Fibroblast of lung (primary cell): ENCODE results near the gene HHIPL1. TPM values are rescaled to one million over a fixed set of nuclear protein-coding genes. Genes with fewer than 3 reads are reported as not detected.

Experiments used
- DNase-seq, 2 donors: peaks; one replicate each; pipeline versions ENCODE4 v3.0.0 to v3.0.0-alpha.2; 2010; ENCODE audit warnings: low read depth in 2 of 2
- H2AFZ ChIP-seq: 2 replicates; pipeline ENCODE4 v1.5.1; 2012; ENCODE audit warnings: low read length, control low read depth, inconsistent platforms
- H3K27ac ChIP-seq: 2 replicates; pipeline ENCODE4 v1.5.1; 2011; ENCODE audit warnings: low read length, control low read depth; ENCODE audit not compliant: insufficient read depth
- H3K27me3 ChIP-seq: 2 replicates; pipeline ENCODE4 v1.5.1; 2011; ENCODE audit warnings: mild to moderate bottlenecking, low read length; ENCODE audit not compliant: control insufficient read depth, insufficient read depth
- H3K36me3 ChIP-seq: 2 replicates; pipeline ENCODE4 v1.5.1; 2011; ENCODE audit warnings: low read length; ENCODE audit not compliant: control insufficient read depth, insufficient read depth
- H3K4me1 ChIP-seq: 2 replicates; pipeline ENCODE4 v1.5.1; 2011; ENCODE audit warnings: low read length; ENCODE audit not compliant: control insufficient read depth, insufficient read depth; ENCODE audit errors: extremely low read depth
- H3K4me2 ChIP-seq: 2 replicates; pipeline ENCODE4 v1.5.1; 2011; ENCODE audit warnings: low read length, control low read depth; ENCODE audit not compliant: insufficient read depth; ENCODE audit errors: extremely low read depth
- H3K4me3 ChIP-seq, 4 experiments: fragments of 200-600 bp in 1 of 4; sonication (generic) in 1 of 4; replicated peaks in 1 of 4; 2 replicates each; pipeline ENCODE4 v1.5.1; 2011 to 2016; ENCODE audit warnings: low read length in 4 of 4, low read depth in 3 of 4, mild to moderate bottlenecking in 3 of 4, control low read depth in 2 of 4, inconsistent platforms in 1 of 4, mixed read lengths in 1 of 4; ENCODE audit not compliant: insufficient read depth in 1 of 4; ENCODE audit errors: control extremely low read depth in 1 of 4
- H3K79me2 ChIP-seq: 2 replicates; pipeline ENCODE4 v1.5.1; 2012; ENCODE audit warnings: mild to moderate bottlenecking, low read length, inconsistent platforms; ENCODE audit not compliant: control insufficient read depth, insufficient read depth
- H3K9ac ChIP-seq: 2 replicates; pipeline ENCODE4 v1.5.1; 2011; ENCODE audit warnings: mild to moderate bottlenecking, low read length, control low read depth; ENCODE audit not compliant: insufficient read depth
- H3K9me3 ChIP-seq: 2 replicates; pipeline ENCODE4 v1.5.1; 2012; ENCODE audit warnings: low read depth, low read length; ENCODE audit not compliant: control insufficient read depth, insufficient read depth
- H4K20me1 ChIP-seq: 2 replicates; pipeline ENCODE4 v1.5.1; 2011; ENCODE audit warnings: low read length; ENCODE audit not compliant: control insufficient read depth, insufficient read depth; ENCODE audit errors: extremely low read depth
- CTCF ChIP-seq, 2 donors: IDR thresholded peaks in 1 of 2; conservative IDR thresholded peaks in 1 of 2; 1 replicate in 1 of 2; 2 replicates in 1 of 2; pipeline ENCODE4 v1.5.1; 2011 to 2012; ENCODE audit warnings: low read length in 2 of 2, control low read depth in 1 of 2, inconsistent platforms in 1 of 2, low read depth in 1 of 2, mild to moderate bottlenecking in 1 of 2
- EZH2 ChIP-seq: IDR thresholded peaks from 2 replicates; pipeline ENCODE4 v1.5.1; 2012; ENCODE audit warnings: low read length, control low read depth, mild to moderate bottlenecking; ENCODE audit errors: missing control alignments
- polyA plus RNA-seq, 2 donors: library from polyadenylated mRNA; depleted of rRNA in 1 of 2; stranded (reverse) in 1 of 2; unstranded in 1 of 2; fragments of >200 nt; gene quantifications; 2 replicates each; pipeline ENCODE4 v1.2.1, GENCODE V29; 2011 to 2012; ENCODE audit warnings: missing spikeins in 1 of 2
- total RNA-seq: library from RNA; depleted of rRNA; stranded (reverse); fragments of >200 nt; gene quantifications from 2 replicates; pipeline ENCODE4 v1.2.1, GENCODE V29; 2014

The HHIPL1 gene
- total and polyA plus RNA-seq, 2 donors (not counting 1 experiment from before 2014, with no cell fraction given): 1.5 to 9.9 TPM

- no peaks in the 10 kb centered on the region for H4K20me1 ChIP-seq
- no peak overlapping the region for H3K27ac ChIP-seq
- H3K4me1 ChIP-seq: peaks cover 2% of the 10 kb centered on the region
- H3K9ac ChIP-seq: no peak overlapping the region
- H3K4me3 ChIP-seq: no peak overlapping the region
- H3K36me3 ChIP-seq: no peaks in the 10 kb centered on the region
- H3K79me2 ChIP-seq: no peaks in the 10 kb centered on the region
- no peak overlapping the region for H2AFZ ChIP-seq
- no peaks in the 10 kb centered on the region for H3K9me3 ChIP-seq
- TF ChIP-seq EZH2: no peak
- no peak for TF ChIP-seq CTCF (conservative IDR thresholded peaks at IDR 0.05 in 1 of 2, IDR thresholded peaks at IDR 0.05 in 1 of 2; ENCODE audit: low read depth in 1 of 2, low read length in 2 of 2)
- H3K4me2 ChIP-seq: no peak overlapping the region
- no peak for DNase-seq
- peaks cover 2% of the 10 kb centered on the region for H3K27me3 ChIP-seq
Measured at GRCh38 chr14:99679543-99679942, 34.6 kb downstream of the HHIPL1 start.

GRCh38 chr14:99679996-99680395 is 35.1 kb downstream of the HHIPL1 start:
- Histone ChIP-seq H3K27me3 (peaks cover 2% of the 10 kb centered on the region), H3K4me1 (peaks cover 2% of the 10 kb centered on the region), H3K9ac (no peak overlapping the region), H2AFZ (no peak overlapping the region), H3K36me3 (no peaks in the 10 kb centered on the region), H3K4me2 (no peak overlapping the region), H3K79me2 (no peaks in the 10 kb centered on the region), H4K20me1 (no peaks in the 10 kb centered on the region), H3K4me3 (no peak overlapping the region), H3K9me3 (no peaks in the 10 kb centered on the region), H3K27ac (no peak overlapping the region)
- DNase-seq: no peak
- TF ChIP-seq CTCF (conservative IDR thresholded peaks at IDR 0.05 in 1 of 2, IDR thresholded peaks at IDR 0.05 in 1 of 2; ENCODE audit: low read depth in 1 of 2, low read length in 2 of 2): no peak
- TF ChIP-seq EZH2: no peak

GRCh38 chr14:99681101-99681831 is 36.3 kb downstream of the HHIPL1 start:
- H3K36me3 ChIP-seq: no peaks in the 10 kb centered on the region
- H2AFZ ChIP-seq: no peak overlapping the region
- no peaks in the 10 kb centered on the region for H3K79me2 ChIP-seq
- H3K27ac ChIP-seq: no peak overlapping the region
- H3K9me3 ChIP-seq: no peaks in the 10 kb centered on the region
- no peak overlapping the region for H3K9ac ChIP-seq
- DNase-seq: no peak
- H3K4me1 ChIP-seq: peaks cover 2% of the 10 kb centered on the region
- H3K4me2 ChIP-seq: no peak overlapping the region
- no peaks in the 10 kb centered on the region for H4K20me1 ChIP-seq
- H3K4me3 ChIP-seq: no peak overlapping the region
- H3K27me3 ChIP-seq: peaks cover 3% of the 10 kb centered on the region
- TF ChIP-seq CTCF (conservative IDR thresholded peaks at IDR 0.05 in 1 of 2, IDR thresholded peaks at IDR 0.05 in 1 of 2; ENCODE audit: low read depth in 1 of 2, low read length in 2 of 2) (no peak), EZH2 (no peak)
